Measurements from ENCODE around the gene GRIK3. TPM values are rescaled to one million over a fixed set of nuclear protein-coding genes. Genes with fewer than 3 reads are reported as not detected.

The GRIK3 gene
- total and polyA plus RNA-seq, 3 donors from 2014 or later, result 0.99 to 6.3 (median 3.1) TPM

GRCh38 chr1:36784147-36784859 is 250.0 kb downstream of the GRIK3 start:
- WGBS, 2 donors, result 82 to 87% methylated on average over 9 of the region's 9 CpGs
- no peaks in the 10 kb centered on the region for H3K9me3 ChIP-seq

GRCh38 chr1:36783475-36783874 is 250.8 kb downstream of the GRIK3 start:
- Histone ChIP-seq H3K27ac (no peak overlapping the region), H3K36me3 (ENCODE audit: low read depth, missing control alignments) (no peaks in the 10 kb centered on the region), H3K4me3 (no peak overlapping the region), H3K9me3 (no peaks in the 10 kb centered on the region), H3K4me1 (peaks cover 5% of the 10 kb centered on the region), H3K27me3 (no peaks in the 10 kb centered on the region)
- 80 to 93% methylated on average over 3 of the region's 3 CpGs for WGBS, 2 donors
- DNase-seq, result no peak
- intact Hi-C loops (cut with DNase I; ENCODE audit: low total_unique reads), result no loop called here
- TF ChIP-seq CTCF (IDR thresholded peaks at IDR 0.05), result no peak
- no peak for TF ChIP-seq POLR2A (IDR thresholded peaks at IDR 0.05)

More at GRCh38 chr1:36784147-36784859, 250.0 kb downstream of the GRIK3 start:
- no peak for TF ChIP-seq CTCF (IDR thresholded peaks at IDR 0.05)
- no peak for TF ChIP-seq POLR2A (IDR thresholded peaks at IDR 0.05)
- intact Hi-C loops (cut with DNase I; ENCODE audit: low total_unique reads), result no loop called here
- H3K27ac ChIP-seq, result no peak overlapping the region
- peaks cover 5% of the 10 kb centered on the region for H3K4me1 ChIP-seq
- no peaks in the 10 kb centered on the region for H3K36me3 ChIP-seq (ENCODE audit: low read depth, missing control alignments)
- H3K4me3 ChIP-seq, result no peak overlapping the region
- H3K27me3 ChIP-seq, result no peaks in the 10 kb centered on the region
- DNase-seq, result peak; percentile 19

GRCh38 chr1:36782785-36783184 is 251.5 kb downstream of the GRIK3 start:
- intact Hi-C loops (cut with DNase I; ENCODE audit: low total_unique reads), result no loop called here
- 68 to 79% methylated on average over 2 of the region's 2 CpGs for WGBS, 2 donors
- TF ChIP-seq CTCF (IDR thresholded peaks at IDR 0.05), result no peak
- no peak for TF ChIP-seq POLR2A (IDR thresholded peaks at IDR 0.05)
- H3K4me1 ChIP-seq, result peaks cover 5% of the 10 kb centered on the region
- H3K27me3 ChIP-seq, result no peaks in the 10 kb centered on the region
- H3K9me3 ChIP-seq, result no peaks in the 10 kb centered on the region
- H3K4me3 ChIP-seq, result no peak overlapping the region
- H3K36me3 ChIP-seq (ENCODE audit: low read depth, missing control alignments), result no peaks in the 10 kb centered on the region
- no peak for DNase-seq
- no peak overlapping the region for H3K27ac ChIP-seq

GRCh38 chr1:36782085-36782484 is 252.2 kb downstream of the GRIK3 start:
- intact Hi-C loops (cut with DNase I; ENCODE audit: low total_unique reads), result no loop called here
- Histone ChIP-seq H3K4me3 (no peak overlapping the region), H3K4me1 (no peaks in the 10 kb centered on the region), H3K27ac (no peak overlapping the region), H3K27me3 (no peaks in the 10 kb centered on the region), H3K36me3 (ENCODE audit: low read depth, missing control alignments) (no peaks in the 10 kb centered on the region), H3K9me3 (no peaks in the 10 kb centered on the region)
- TF ChIP-seq CTCF (IDR thresholded peaks at IDR 0.05) (no peak), POLR2A (IDR thresholded peaks at IDR 0.05) (no peak)
- no peak for DNase-seq
- WGBS, 2 donors, result 86% methylated on average over 6 of the region's 6 CpGs

GRCh38 chr1:36781098-36781497 is 253.2 kb downstream of the GRIK3 start:
- no peak for DNase-seq
- 90 to 95% methylated on average over 11 of the region's 11 CpGs for WGBS, 2 donors
- no peak overlapping the region for H3K4me3 ChIP-seq
- intact Hi-C loops (cut with DNase I; ENCODE audit: low total_unique reads), result no loop called here
- peaks cover 7% of the 10 kb centered on the region for H3K4me1 ChIP-seq
- H3K27me3 ChIP-seq, result no peaks in the 10 kb centered on the region
- no peaks in the 10 kb centered on the region for H3K36me3 ChIP-seq (ENCODE audit: low read depth, missing control alignments)
- H3K9me3 ChIP-seq, result no peaks in the 10 kb centered on the region
- TF ChIP-seq POLR2A (IDR thresholded peaks at IDR 0.05) (no peak), CTCF (IDR thresholded peaks at IDR 0.05) (no peak)
- H3K27ac ChIP-seq, result no peak overlapping the region
